ENCODE data around the gene PGGT1B. TPM values are rescaled to one million over a fixed set of nuclear protein-coding genes. Genes with fewer than 3 reads are reported as not detected.

PGGT1B gene
- 10 to 100 TPM; 19.9 to 30.8 (median 20.9) TPM for total RNA-seq

GRCh38 chr5:115262321-115263077, at the start of gene PGGT1B:
Gene PGGT1B, minus strand, starts transcription at chr5:115262877. Its CDS starts 26 bp downstream, at chr5:115262851.
- intact Hi-C loops (cut with DNase I) = no loop called here
- Histone ChIP-seq H3K9me3 (no peaks in the 10 kb centered on the region), H3K36me3 (no peaks in the 10 kb centered on the region), H3K4me3 (replicated peaks in 1 of 3) (peak within 1 kb of the TSS; percentile 28 to 89 (median 41)), H3K27me3 (no peaks in the 10 kb centered on the region), H3K4me1 (peaks cover 11 to 14% of the 10 kb centered on the region in 2 donors), H3K27ac (peak within 1 kb of the TSS; percentile 49 to 91 (median 76))
- peak; percentile 67 to 76 for DNase-seq
- TF ChIP-seq CTCF (IDR thresholded peaks at IDR 0.05) (no peak), POLR2A (IDR thresholded peaks at IDR 0.05) (peak in 1 of 2 donors; percentile 66)
- WGBS, 2 donors = 1% methylated on average over 40 to 41 of the region's 50 CpGs

DNA sequence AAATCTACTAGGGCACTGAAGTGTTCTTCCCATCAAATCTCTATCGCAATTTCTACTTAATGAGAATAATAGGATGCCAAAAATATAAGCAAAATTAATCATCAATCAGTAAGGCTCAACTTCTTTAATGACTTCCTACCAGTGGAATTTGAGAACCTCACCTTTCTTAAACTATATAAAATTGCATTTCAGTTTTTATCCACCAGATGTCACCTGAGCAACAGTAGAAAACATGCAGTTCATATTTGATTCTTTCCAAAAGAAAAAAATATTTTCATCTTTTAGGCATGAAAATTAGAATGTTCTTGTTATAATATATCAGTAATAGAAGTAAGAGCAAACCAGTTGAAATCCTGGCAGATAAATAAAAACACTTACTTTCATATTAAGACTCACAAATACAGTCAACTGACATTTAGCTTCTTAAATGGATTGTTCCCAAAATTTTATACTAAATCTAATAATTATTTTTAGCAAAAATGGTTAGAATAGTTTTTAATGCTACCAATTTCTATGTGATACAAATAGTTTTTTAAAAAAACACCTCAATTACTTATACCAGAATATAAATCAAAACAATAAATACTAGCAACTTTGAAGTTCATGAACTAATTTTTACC, 47.2 kb upstream of the PGGT1B start:
- Histone ChIP-seq H3K4me3 (replicated peaks in 1 of 3) (no peak overlapping the region), H3K4me1 (no peaks in the 10 kb centered on the region), H3K27me3 (no peaks in the 10 kb centered on the region), H3K27ac (no peak overlapping the region), H3K36me3 (no peaks in the 10 kb centered on the region), H3K9me3 (no peaks in the 10 kb centered on the region)
- intact Hi-C loops (cut with DNase I) = loop anchor here (5.0 kb wide), 1 partner anchor 277 kb away; no protein-coding TSS in a partner anchor
- no peak for DNase-seq
- WGBS, 2 donors = 10 to 13% methylated on average over 1 of the region's 1 CpG
- TF ChIP-seq CTCF (IDR thresholded peaks at IDR 0.05) = peak in 4 of 6 experiments; percentile 33 to 80 (median 70)
- no peak for TF ChIP-seq POLR2A (IDR thresholded peaks at IDR 0.05)

DNA sequence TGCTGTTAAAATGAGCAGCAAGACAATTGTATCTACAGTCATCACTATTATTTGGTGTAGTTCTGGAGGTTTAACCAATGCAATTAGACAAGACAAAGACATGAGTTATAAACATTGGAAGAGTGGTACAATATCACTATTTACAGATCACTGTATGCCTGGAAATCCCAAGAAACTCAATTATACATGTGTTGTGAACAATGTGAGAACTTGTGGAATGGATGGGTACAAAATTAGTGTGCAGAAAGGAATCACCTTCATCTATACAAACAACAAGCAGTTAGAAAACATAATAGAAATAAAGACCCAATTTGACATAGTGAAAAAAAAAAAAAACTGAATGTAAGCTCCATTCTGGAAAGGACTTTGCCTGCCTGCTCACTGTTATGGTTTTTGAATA, 46.1 kb upstream of the PGGT1B start:
- Histone ChIP-seq H3K36me3 (no peaks in the 10 kb centered on the region), H3K9me3 (no peaks in the 10 kb centered on the region), H3K4me3 (replicated peaks in 1 of 3) (no peak overlapping the region), H3K27ac (no peak overlapping the region), H3K27me3 (no peaks in the 10 kb centered on the region), H3K4me1 (no peaks in the 10 kb centered on the region)
- intact Hi-C loops (cut with DNase I) = loop anchor here (5.0 kb wide), 1 partner anchor 278 kb away; no protein-coding TSS in a partner anchor
- no peak for DNase-seq
- TF ChIP-seq POLR2A (IDR thresholded peaks at IDR 0.05) = no peak

DNA sequence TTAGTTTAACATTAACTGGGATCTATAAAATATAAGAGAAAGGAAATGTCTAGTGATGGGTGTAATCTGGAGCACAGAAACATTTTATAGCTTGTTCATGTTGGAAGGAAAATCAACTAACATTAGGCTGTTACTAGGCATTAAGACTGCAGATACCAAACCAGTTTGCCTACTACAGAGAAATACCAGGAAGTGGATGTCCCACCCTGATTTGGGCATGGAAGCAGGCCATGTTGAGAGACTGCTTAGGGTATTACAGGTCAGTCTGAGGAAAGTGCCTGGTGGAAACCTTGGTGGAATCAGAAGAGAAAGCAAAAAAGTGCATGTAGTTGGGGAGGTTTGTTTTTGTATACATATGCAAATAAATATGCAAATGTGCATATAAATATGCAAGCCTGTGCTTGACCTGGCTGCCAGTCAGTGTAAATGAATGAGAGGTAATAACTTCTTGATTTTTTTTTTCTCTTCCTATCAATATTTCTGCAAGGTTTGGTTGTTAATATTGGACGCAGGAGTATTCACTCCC, 43.4 kb upstream of the PGGT1B start:
- no peak for DNase-seq
- Histone ChIP-seq H3K27me3 (no peaks in the 10 kb centered on the region), H3K36me3 (no peaks in the 10 kb centered on the region), H3K27ac (no peak overlapping the region), H3K4me1 (no peaks in the 10 kb centered on the region), H3K9me3 (no peaks in the 10 kb centered on the region), H3K4me3 (replicated peaks in 1 of 3) (no peak overlapping the region)
- intact Hi-C loops (cut with DNase I) = loop anchor here (5.0 kb wide), 1 partner anchor 281 kb away; no protein-coding TSS in a partner anchor
- TF ChIP-seq CTCF (IDR thresholded peaks at IDR 0.05) (no peak), POLR2A (IDR thresholded peaks at IDR 0.05) (no peak)
- 87 to 95% methylated on average over 1 of the region's 1 CpG for WGBS, 2 donors

- Histone ChIP-seq H3K27me3 (no peaks in the 10 kb centered on the region), H3K4me1 (no peaks in the 10 kb centered on the region), H3K27ac (no peak overlapping the region), H3K9me3 (no peaks in the 10 kb centered on the region), H3K4me3 (replicated peaks in 1 of 3) (no peak overlapping the region), H3K36me3 (no peaks in the 10 kb centered on the region)
- TF ChIP-seq CTCF (IDR thresholded peaks at IDR 0.05) = no peak
- no peak for TF ChIP-seq POLR2A (IDR thresholded peaks at IDR 0.05)
- DNase-seq = no peak
- 96 to 98% methylated on average over 1 of the region's 1 CpG for WGBS, 2 donors
- intact Hi-C loops (cut with DNase I) = no loop called here
Measured at GRCh38 chr5:115304496-115304895, 41.8 kb upstream of the PGGT1B start.

All from thyroid gland (tissue), 4 donors.